Thyroid gland (tissue), 4 donors: ENCODE data around the gene SLC30A3. TPM values are rescaled to one million over a fixed set of nuclear protein-coding genes. Genes with fewer than 3 reads are reported as not detected.
"Not testable (repeated sequence)": the region's sequence is repeated elsewhere in the genome, so short reads cannot be mapped to it uniquely, and the experiment has no call there.

Experiments
- DNase-seq, 2 donors: peaks; one replicate each; pipeline ENCODE4 v3.0.0-alpha.2; 2019
- H3K27ac ChIP-seq, 3 donors: fragments of 200-600 bp; sonication (generic); 1 replicate in 2 of 3; 2 replicates in 1 of 3; pipeline ENCODE4 v1.5.1; 2016 to 2019; ENCODE audit warnings: mild to moderate bottlenecking in 1 of 3, moderate library complexity in 1 of 3
- H3K27me3 ChIP-seq: fragments of 200-600 bp; sonication (generic); one replicate; pipeline ENCODE4 v1.5.1; 2019
- H3K36me3 ChIP-seq, 2 donors: fragments of 200-600 bp; sonication (generic); one replicate each; pipeline ENCODE4 v1.5.1; 2016 to 2019
- H3K4me1 ChIP-seq, 2 donors: fragments of 200-600 bp; sonication (generic); one replicate each; pipeline ENCODE4 v1.5.1; 2017 to 2019
- H3K4me3 ChIP-seq, 3 donors: fragments of 200-600 bp; sonication (generic); replicated peaks in 1 of 3; 1 replicate in 2 of 3; 2 replicates in 1 of 3; pipeline ENCODE4 v1.5.1; 2016; ENCODE audit warnings: mild to moderate bottlenecking in 1 of 3
- H3K9me3 ChIP-seq: fragments of 200-600 bp; sonication (generic); one replicate; pipeline ENCODE4 v1.5.1; 2017
- CTCF ChIP-seq, 6 experiments: fragments of 200-600 bp in 3 of 6; fragments of 450-650 bp in 3 of 6; sonication (generic) in 3 of 6; IDR thresholded peaks; one replicate each; pipeline ENCODE4 v1.5.1; 2016 to 2019; ENCODE audit warnings: antibody characterized with exemption in 6 of 6, mild to moderate bottlenecking in 2 of 6, inconsistent platforms in 1 of 6, moderate library complexity in 1 of 6
- POLR2A ChIP-seq, 2 donors: fragments of 450-650 bp; IDR thresholded peaks; one replicate each; pipeline ENCODE4 v1.6.1; 2017; ENCODE audit warnings: antibody characterized with exemption in 2 of 2, mild to moderate bottlenecking in 2 of 2, moderate library complexity in 1 of 2
- WGBS, 2 donors: methylation state at CpG; one replicate each; pipeline ENCODE4 v1.1.5; 2017; 5-methylcytosine and 5-hydroxymethylcytosine counted together
- intact Hi-C: fragments of 100-400 bp; cut with DNase I; formaldehyde crosslinking; loops from one replicate; pipeline ENCODE4 v1.15.1; 2023
- total RNA-seq, 4 donors: library from RNA; depleted of rRNA; stranded (reverse); fragments of >200 nt; gene quantifications; one replicate each; pipeline ENCODE4 v1.2.3, GENCODE V29; 2016

The SLC30A3 gene
- total RNA-seq, 4 donors from 2014 or later = 0.33 to 0.98 (median 0.80) TPM

GRCh38 chr2:27304488-27305240, 41.8 kb upstream of the SLC30A3 start:
- Histone ChIP-seq H3K27ac (no peak overlapping the region), H3K4me3 (no peak overlapping the region), H3K27me3 (peaks cover 18% of the 10 kb centered on the region), H3K4me1 (peaks cover 6 to 27% of the 10 kb centered on the region in 2 donors), H3K9me3 (no peaks in the 10 kb centered on the region), H3K36me3 (no peaks in the 10 kb centered on the region)
- no peak for TF ChIP-seq POLR2A (IDR thresholded peaks at IDR 0.05)
- TF ChIP-seq CTCF (IDR thresholded peaks at IDR 0.05) = no peak
- 85 to 87% methylated on average over 13 of the region's 13 CpGs for WGBS, 2 donors
- intact Hi-C loops = loop anchor here (10.0 kb wide), 1 partner anchor 210 kb away; no protein-coding TSS in a partner anchor
- no peak for DNase-seq

GRCh38 chr2:27303093-27304025, 40.5 kb upstream of the SLC30A3 start:
- WGBS, 2 donors = 23 to 32% methylated on average over 23 to 25 of the region's 25 CpGs
- TF ChIP-seq POLR2A (IDR thresholded peaks at IDR 0.05) (no peak), CTCF (IDR thresholded peaks at IDR 0.05) (peak; percentile 59 to 94 (median 86))
- Histone ChIP-seq H3K36me3 (no peaks in the 10 kb centered on the region), H3K4me1 (peaks cover 5 to 23% of the 10 kb centered on the region in 2 donors), H3K9me3 (no peaks in the 10 kb centered on the region), H3K27ac (no peak overlapping the region), H3K27me3 (peaks cover 18% of the 10 kb centered on the region), H3K4me3 (no peak overlapping the region)
- peak; percentile 52 to 53 for DNase-seq
- intact Hi-C loops = loop anchor here (10.0 kb wide), 1 partner anchor 209 kb away; no protein-coding TSS in a partner anchor

GRCh38 chr2:27300606-27301005, 37.8 kb upstream of the SLC30A3 start:
- H3K27me3 ChIP-seq, H3K4me1 ChIP-seq, H3K36me3 ChIP-seq, H3K27ac ChIP-seq, H3K4me3 ChIP-seq, DNase-seq, H3K9me3 ChIP-seq: not testable (repeated sequence)
- intact Hi-C loops = loop anchor here (10.0 kb wide), 1 partner anchor 206 kb away; no protein-coding TSS in a partner anchor
- 88 to 97% methylated on average over 4 of the region's 4 CpGs for WGBS, 2 donors

GRCh38 chr2:27298391-27299080, 35.7 kb upstream of the SLC30A3 start:
- no peak overlapping the region for H3K27ac ChIP-seq
- no peak for TF ChIP-seq POLR2A (IDR thresholded peaks at IDR 0.05)
- no peak for TF ChIP-seq CTCF (IDR thresholded peaks at IDR 0.05)
- H3K9me3 ChIP-seq = no peaks in the 10 kb centered on the region
- H3K4me1 ChIP-seq = peaks cover 3 to 7% of the 10 kb centered on the region in 2 donors
- DNase-seq = peak; percentile 45 to 71
- H3K27me3 ChIP-seq = no peaks in the 10 kb centered on the region
- intact Hi-C loops = loop anchor here (5.0 kb wide), 1 partner anchor 41 kb away; no protein-coding TSS in a partner anchor
- H3K4me3 ChIP-seq = no peak overlapping the region
- no peaks in the 10 kb centered on the region for H3K36me3 ChIP-seq
- 70 to 71% methylated on average over 14 to 18 of the region's 18 CpGs for WGBS, 2 donors

- 84 to 92% methylated on average over 3 of the region's 3 CpGs for WGBS, 2 donors
- Histone ChIP-seq H3K4me1 (peaks cover 7 to 16% of the 10 kb centered on the region in 2 donors), H3K27me3 (no peaks in the 10 kb centered on the region), H3K27ac (no peak overlapping the region), H3K9me3 (no peaks in the 10 kb centered on the region), H3K4me3 (no peak overlapping the region), H3K36me3 (no peaks in the 10 kb centered on the region)
- no peak for DNase-seq
- no peak for TF ChIP-seq POLR2A (IDR thresholded peaks at IDR 0.05)
- no peak for TF ChIP-seq CTCF (IDR thresholded peaks at IDR 0.05)
- intact Hi-C loops = loop anchor here (5.0 kb wide), 1 partner anchor 40 kb away; no protein-coding TSS in a partner anchor
Observed at GRCh38 chr2:27297195-27297594, 34.3 kb upstream of the SLC30A3 start.
